Measurements from ENCODE around the gene RRAS.

The RRAS gene

DNA sequence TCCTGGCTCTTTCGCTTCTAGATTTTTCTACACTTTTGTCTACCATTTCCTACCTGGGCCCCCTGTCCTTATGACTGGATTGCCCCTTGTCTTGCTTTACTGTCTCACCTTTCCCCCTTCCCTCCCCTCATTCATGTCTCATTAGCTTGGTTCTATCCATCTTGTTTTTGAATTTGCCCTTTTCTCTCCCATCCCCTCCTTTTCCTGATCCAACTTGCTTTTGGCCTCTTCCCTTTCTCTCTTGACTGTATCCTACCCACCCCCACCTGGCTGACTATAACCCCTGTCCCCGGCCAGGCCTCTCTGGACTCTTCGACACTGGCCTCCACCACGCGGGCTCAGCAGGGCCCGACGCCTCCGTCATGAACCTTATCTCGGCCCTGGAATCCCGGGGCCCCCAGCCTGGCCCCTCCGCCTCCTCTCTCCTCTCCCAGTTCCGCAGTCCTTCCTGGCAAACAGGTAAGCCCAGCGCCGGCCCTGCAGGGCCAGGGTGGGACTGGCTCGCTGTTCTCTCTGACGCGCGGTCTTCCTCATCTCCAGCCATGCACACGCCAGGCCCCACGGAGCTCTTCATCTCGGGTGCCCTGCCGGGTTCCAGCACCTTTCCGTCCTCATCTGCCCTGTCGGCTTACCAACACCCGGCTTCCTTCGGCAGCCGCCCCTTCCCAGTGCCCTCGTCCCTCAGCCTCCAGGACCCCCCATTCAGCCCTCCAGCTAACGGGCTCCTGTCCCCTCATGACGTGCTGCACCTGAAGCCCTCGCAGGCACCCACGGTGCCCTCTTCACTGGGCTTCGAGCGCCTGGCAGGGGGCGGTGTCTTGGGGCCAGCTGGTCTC is 45.6 kb downstream of the RRAS start:
- Histone ChIP-seq H3K4me3 (replicated peaks; ENCODE audit: insufficient read depth, low read length) (no peak overlapping the region), H3K27ac (replicated peaks) (no peak overlapping the region), H3K27me3 (ENCODE audit: insufficient read depth, poor library complexity, severe bottlenecking) (no peaks in the 10 kb centered on the region)
- no peak for DNase-seq (ENCODE audit: low read depth in 1 of 2, low spot score in 1 of 2)
- no peak for TF ChIP-seq SPI1 (IDR thresholded peaks at IDR 0.05; ENCODE audit: borderline replicate concordance, low read depth)
- no peak for TF ChIP-seq POLR2AphosphoS5 (IDR thresholded peaks at IDR 0.05; ENCODE audit: low read depth)
- TF ChIP-seq, protein P1, sequence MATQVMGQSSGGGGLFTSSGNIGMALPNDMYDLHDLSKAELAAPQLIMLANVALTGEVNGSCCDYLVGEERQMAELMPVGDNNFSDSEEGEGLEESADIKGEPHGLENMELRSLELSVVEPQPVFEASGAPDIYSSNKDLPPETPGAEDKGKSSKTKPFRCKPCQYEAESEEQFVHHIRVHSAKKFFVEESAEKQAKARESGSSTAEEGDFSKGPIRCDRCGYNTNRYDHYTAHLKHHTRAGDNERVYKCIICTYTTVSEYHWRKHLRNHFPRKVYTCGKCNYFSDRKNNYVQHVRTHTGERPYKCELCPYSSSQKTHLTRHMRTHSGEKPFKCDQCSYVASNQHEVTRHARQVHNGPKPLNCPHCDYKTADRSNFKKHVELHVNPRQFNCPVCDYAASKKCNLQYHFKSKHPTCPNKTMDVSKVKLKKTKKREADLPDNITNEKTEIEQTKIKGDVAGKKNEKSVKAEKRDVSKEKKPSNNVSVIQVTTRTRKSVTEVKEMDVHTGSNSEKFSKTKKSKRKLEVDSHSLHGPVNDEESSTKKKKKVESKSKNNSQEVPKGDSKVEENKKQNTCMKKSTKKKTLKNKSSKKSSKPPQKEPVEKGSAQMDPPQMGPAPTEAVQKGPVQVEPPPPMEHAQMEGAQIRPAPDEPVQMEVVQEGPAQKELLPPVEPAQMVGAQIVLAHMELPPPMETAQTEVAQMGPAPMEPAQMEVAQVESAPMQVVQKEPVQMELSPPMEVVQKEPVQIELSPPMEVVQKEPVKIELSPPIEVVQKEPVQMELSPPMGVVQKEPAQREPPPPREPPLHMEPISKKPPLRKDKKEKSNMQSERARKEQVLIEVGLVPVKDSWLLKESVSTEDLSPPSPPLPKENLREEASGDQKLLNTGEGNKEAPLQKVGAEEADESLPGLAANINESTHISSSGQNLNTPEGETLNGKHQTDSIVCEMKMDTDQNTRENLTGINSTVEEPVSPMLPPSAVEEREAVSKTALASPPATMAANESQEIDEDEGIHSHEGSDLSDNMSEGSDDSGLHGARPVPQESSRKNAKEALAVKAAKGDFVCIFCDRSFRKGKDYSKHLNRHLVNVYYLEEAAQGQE (IDR thresholded peaks at IDR 0.05; ENCODE audit: insufficient replicate concordance, low read depth): no peak
- no peak for TF ChIP-seq GABPA (IDR thresholded peaks at IDR 0.05; ENCODE audit: low read depth)
- TF ChIP-seq, protein P2, sequence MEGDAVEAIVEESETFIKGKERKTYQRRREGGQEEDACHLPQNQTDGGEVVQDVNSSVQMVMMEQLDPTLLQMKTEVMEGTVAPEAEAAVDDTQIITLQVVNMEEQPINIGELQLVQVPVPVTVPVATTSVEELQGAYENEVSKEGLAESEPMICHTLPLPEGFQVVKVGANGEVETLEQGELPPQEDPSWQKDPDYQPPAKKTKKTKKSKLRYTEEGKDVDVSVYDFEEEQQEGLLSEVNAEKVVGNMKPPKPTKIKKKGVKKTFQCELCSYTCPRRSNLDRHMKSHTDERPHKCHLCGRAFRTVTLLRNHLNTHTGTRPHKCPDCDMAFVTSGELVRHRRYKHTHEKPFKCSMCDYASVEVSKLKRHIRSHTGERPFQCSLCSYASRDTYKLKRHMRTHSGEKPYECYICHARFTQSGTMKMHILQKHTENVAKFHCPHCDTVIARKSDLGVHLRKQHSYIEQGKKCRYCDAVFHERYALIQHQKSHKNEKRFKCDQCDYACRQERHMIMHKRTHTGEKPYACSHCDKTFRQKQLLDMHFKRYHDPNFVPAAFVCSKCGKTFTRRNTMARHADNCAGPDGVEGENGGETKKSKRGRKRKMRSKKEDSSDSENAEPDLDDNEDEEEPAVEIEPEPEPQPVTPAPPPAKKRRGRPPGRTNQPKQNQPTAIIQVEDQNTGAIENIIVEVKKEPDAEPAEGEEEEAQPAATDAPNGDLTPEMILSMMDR (IDR thresholded peaks at IDR 0.05; ENCODE audit: insufficient read depth, low read length): no peak

GRCh38 chr19:49593233-49594113 is 46.5 kb downstream of the RRAS start:
- peak overlapping the region; percentile 94 for H3K27ac ChIP-seq (replicated peaks)
- H3K27me3 ChIP-seq (ENCODE audit: insufficient read depth, poor library complexity, severe bottlenecking): no peaks in the 10 kb centered on the region
- TF ChIP-seq, protein P2 (IDR thresholded peaks at IDR 0.05; ENCODE audit: insufficient read depth, low read length): no peak
- TF ChIP-seq, protein P1 (IDR thresholded peaks at IDR 0.05; ENCODE audit: insufficient replicate concordance, low read depth): no peak
- TF ChIP-seq SPI1 (IDR thresholded peaks at IDR 0.05; ENCODE audit: borderline replicate concordance, low read depth) (no peak), GABPA (IDR thresholded peaks at IDR 0.05; ENCODE audit: low read depth) (no peak), POLR2AphosphoS5 (IDR thresholded peaks at IDR 0.05; ENCODE audit: low read depth) (no peak)
- peak; percentile 84 to 94 for DNase-seq (ENCODE audit: low read depth in 1 of 2, low spot score in 1 of 2)
- H3K4me3 ChIP-seq (replicated peaks; ENCODE audit: insufficient read depth, low read length): peak overlapping the region; percentile 93

DNA sequence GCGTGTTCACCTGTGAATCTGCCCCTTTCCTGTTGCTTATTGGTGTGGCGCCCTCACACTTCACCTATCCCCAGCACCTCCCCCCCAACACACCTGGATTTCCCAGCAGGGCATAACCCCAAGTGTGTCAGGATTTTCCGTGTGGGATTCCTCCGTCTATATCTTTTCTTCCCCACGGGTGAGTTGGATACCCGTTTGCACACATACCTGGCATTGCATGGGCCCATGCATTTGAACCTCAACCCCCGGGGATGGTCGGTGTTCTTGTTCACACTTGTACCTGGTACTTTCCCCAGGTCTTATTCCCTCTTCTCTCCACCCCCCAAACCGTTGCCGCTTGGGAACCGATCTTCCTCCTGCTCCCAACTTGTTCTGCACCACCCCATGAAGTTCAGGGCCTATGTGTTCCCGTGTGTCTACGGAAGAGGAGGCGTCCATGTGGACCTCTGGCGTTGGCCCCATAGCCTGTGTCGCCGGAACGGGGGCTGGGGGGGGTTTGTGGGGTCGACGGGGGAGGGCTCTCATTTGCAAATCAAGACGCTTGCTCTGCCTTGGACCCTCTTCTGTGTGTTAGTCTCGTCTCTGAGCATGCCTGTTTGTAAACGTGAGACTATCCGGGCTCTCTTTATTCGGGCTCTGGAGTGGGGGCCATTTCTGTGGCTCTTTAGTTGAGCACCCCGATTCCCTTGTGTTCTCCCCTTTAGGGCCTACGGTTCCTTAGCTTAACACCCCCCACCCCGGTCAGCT is 47.3 kb downstream of the RRAS start:
- Histone ChIP-seq H3K27me3 (ENCODE audit: insufficient read depth, poor library complexity, severe bottlenecking) (no peaks in the 10 kb centered on the region), H3K4me3 (replicated peaks; ENCODE audit: insufficient read depth, low read length) (peak overlapping the region; percentile 93), H3K27ac (replicated peaks) (peak overlapping the region; percentile 94)
- TF ChIP-seq SPI1 (IDR thresholded peaks at IDR 0.05; ENCODE audit: borderline replicate concordance, low read depth): no peak
- TF ChIP-seq, protein P2 (IDR thresholded peaks at IDR 0.05; ENCODE audit: insufficient read depth, low read length): no peak
- no peak for TF ChIP-seq GABPA (IDR thresholded peaks at IDR 0.05; ENCODE audit: low read depth)
- TF ChIP-seq POLR2AphosphoS5 (IDR thresholded peaks at IDR 0.05; ENCODE audit: low read depth): no peak
- DNase-seq (ENCODE audit: low read depth in 1 of 2, low spot score in 1 of 2): peak; percentile 24 to 35
